Activated CD4-positive, alpha-beta memory T cell treated with anti-CD3 and anti-CD28 coated beads, Interleukin-2, amount 10 ng/mL, durations not matched to agents 7 days and 5 days (primary cell): ENCODE data around the gene ZNF14. TPM values are rescaled to one million over a fixed set of nuclear protein-coding genes. Genes with fewer than 3 reads are reported as not detected.
"Not testable (repeated sequence)": the region's sequence is repeated elsewhere in the genome, so short reads cannot be mapped to it uniquely, and the experiment has no call there.

Source experiments
- CTCF ChIA-PET: fragments of 350-600 bp; sonication (Branson Sonifier 250); formaldehyde crosslinking; loops from one replicate; lab custom pipeline; 2021; ENCODE audit warnings: antibody characterized with exemption, inconsistent platforms; lab: Charles Lee
- POLR2A ChIA-PET: fragments of 350-600 bp; sonication (Branson Sonifier 250); formaldehyde crosslinking; loops from one replicate; lab custom pipeline; 2021; ENCODE audit warnings: antibody characterized with exemption; lab: Charles Lee
- DNase-seq: peaks from one replicate; pipeline ENCODE4 v3.0.0-alpha.2; 2020
- H3K27ac Mint-ChIP-seq: one replicate; pipeline ENCODE4 v1.8.0; 2021; ENCODE audit warnings: mild to moderate bottlenecking, mixed read lengths
- H3K27me3 Mint-ChIP-seq: one replicate; pipeline ENCODE4 v1.8.0; 2021; ENCODE audit warnings: mixed read lengths
- H3K36me3 Mint-ChIP-seq: one replicate; pipeline ENCODE4 v1.8.0; 2021; ENCODE audit warnings: low read depth, mixed read lengths
- H3K4me1 Mint-ChIP-seq: one replicate; pipeline ENCODE4 v1.8.0; 2021; ENCODE audit warnings: mixed read lengths
- H3K4me3 Mint-ChIP-seq: one replicate; pipeline ENCODE4 v1.8.0; 2021; ENCODE audit warnings: mild to moderate bottlenecking, mixed read lengths
- H3K9me3 Mint-ChIP-seq: one replicate; pipeline ENCODE4 v1.8.0; 2021; ENCODE audit warnings: mixed read lengths
- total RNA-seq, 2 experiments: library from RNA; stranded (reverse); gene quantifications; one replicate each; pipeline ENCODE4 v1.2.3, GENCODE V29; 2021

Gene ZNF14
- total RNA-seq, 2 experiments from 2014 or later = 8.0 to 8.4 TPM

DNA sequence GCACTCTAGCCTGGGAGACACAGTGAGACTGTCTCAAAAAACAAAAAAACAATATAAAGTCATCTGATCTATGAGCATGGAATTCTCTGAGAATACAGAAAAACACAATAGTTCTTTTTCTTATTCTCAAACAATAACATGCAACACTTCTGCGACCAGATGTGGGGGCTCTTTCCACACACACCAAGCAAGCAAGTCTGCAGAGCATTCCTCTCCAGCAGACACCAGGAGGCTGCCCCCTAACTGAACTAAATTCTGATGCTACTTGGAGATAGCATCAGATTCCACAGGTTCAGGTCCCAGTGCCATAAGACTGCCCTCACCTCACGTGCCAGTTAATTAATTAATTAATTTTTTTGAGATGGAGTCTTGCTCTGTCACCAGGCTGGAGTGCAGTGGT, 36.5 kb downstream of the ZNF14 start:
- DNase-seq = no peak
- Mint-ChIP-seq H3K27ac (no peak overlapping the region), H3K36me3 (peaks cover 32% of the 10 kb centered on the region), H3K4me3 (no peak overlapping the region), H3K9me3 (peaks cover 28% of the 10 kb centered on the region), H3K4me1 (no peaks in the 10 kb centered on the region), H3K27me3 (no peaks in the 10 kb centered on the region)
- ChIA-PET CTCF (no interaction called here), POLR2A (no interaction called here)

DNA sequence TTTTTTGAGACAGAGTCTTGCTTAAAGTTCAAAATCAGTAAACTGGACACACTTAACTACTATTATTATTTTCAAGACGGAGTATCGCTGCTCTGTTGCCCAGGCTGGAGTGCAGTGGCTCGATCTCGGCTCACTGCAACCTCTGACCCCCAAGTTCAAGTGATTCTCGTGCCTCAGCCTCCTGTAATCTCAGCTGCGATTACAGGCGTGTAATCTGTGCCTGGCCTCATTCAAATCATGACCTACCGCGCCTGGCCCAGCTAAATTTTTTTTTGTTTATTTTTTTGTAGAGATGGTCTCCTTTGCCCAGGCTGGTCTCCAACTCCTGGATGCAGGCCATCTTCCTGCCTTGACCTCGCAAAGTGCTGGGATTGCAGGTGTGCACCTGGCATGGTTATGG, 41.2 kb downstream of the ZNF14 start:
- Mint-ChIP-seq H3K4me3 (no peak overlapping the region), H3K36me3 (peaks cover 33% of the 10 kb centered on the region), H3K9me3 (peaks cover 21% of the 10 kb centered on the region), H3K27me3 (no peaks in the 10 kb centered on the region), H3K4me1 (no peaks in the 10 kb centered on the region), H3K27ac (no peak overlapping the region)
- ChIA-PET CTCF (no interaction called here), POLR2A (interaction anchor here (1.2 to 1.3 kb wide), 2 partner anchors 23 to 207 kb away, joined by 3 to 4 read pairs; no protein-coding TSS in a partner anchor)
- no peak for DNase-seq

DNA sequence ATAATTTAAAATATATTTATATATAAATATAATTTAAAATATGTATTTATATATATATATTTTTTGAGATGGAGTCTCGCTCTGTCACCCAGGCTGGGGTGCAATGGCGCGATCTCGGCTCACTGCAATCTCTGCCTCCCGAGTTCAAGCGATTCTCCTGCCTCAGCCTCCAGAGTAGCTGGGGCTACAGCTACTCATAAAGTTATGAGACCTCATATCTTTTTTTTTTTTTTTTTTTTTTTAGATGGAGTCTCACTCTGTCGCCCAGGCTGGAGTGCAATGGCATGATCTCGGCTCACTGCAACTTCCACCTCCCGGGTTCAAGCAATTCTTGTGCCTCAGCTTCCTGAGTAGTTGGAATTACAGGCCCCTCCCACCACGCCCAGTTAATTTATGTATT, 43.9 kb downstream of the ZNF14 start:
- H3K27me3 Mint-ChIP-seq, H3K27ac Mint-ChIP-seq, H3K4me1 Mint-ChIP-seq, POLR2A ChIA-PET, DNase-seq, H3K4me3 Mint-ChIP-seq: not testable (repeated sequence)
- CTCF ChIA-PET = interaction anchor here (0.8 kb wide), 1 partner anchor 25 kb away, joined by 3 read pairs; no protein-coding TSS in a partner anchor
- H3K9me3 Mint-ChIP-seq = peaks cover 22% of the 10 kb centered on the region
- peaks cover 46% of the 10 kb centered on the region for H3K36me3 Mint-ChIP-seq

DNA sequence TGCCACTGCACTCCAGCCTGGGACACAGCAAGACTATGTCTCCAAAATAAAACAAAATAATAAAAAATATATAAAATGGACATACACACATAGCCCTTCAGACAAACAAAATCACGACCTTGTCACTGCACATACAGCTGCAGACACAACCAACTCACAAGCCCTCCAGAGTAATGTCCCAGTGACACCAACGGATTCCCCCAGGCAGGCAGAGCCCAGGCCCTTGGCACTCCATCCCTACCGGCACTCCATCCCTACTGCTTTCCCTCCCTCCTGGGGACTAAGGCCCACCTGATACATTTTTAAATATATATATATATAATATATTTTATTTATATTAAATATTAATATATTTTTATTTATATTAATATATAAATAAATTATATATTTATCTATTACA, 45.8 kb downstream of the ZNF14 start:
- H3K36me3 Mint-ChIP-seq = peaks cover 56% of the 10 kb centered on the region
- no peak overlapping the region for H3K4me3 Mint-ChIP-seq
- DNase-seq = no peak
- no peaks in the 10 kb centered on the region for H3K4me1 Mint-ChIP-seq
- ChIA-PET POLR2A (interaction anchor here (0.7 to 3.4 kb wide), 5 partner anchors 18 to 163 kb away, joined by 3 to 27 read pairs (median 3); partner anchors contain the start of genes ATP13A1, ZNF101 and ZNF506), CTCF (no interaction called here)
- no peak overlapping the region for H3K27ac Mint-ChIP-seq
- peaks cover 33% of the 10 kb centered on the region for H3K9me3 Mint-ChIP-seq
- no peaks in the 10 kb centered on the region for H3K27me3 Mint-ChIP-seq

DNA sequence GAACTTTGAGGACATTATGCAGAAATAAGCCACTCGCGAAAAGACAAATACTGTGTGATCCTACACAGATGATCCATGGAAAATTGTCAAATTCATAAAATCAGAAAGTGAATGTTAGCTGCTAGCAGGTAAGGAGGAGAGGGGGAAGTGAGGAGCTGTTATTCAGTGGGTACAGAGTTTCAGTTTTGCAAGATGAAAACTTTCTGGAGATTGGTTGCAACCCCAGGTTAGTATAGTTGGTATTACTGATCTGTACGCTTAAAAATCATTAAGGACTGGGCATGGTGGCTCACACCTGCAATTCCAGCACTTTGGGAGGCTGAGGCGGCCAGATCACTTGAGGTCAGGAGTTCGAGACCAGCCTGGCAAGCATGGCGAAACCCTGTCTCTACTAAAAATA, 46.3 kb downstream of the ZNF14 start:
- POLR2A ChIA-PET = interaction anchor here (0.7 to 3.4 kb wide), 5 partner anchors 18 to 164 kb away, joined by 3 to 27 read pairs (median 3); partner anchors contain the start of genes ATP13A1, ZNF101 and ZNF506
- no peaks in the 10 kb centered on the region for H3K27me3 Mint-ChIP-seq
- peaks cover 59% of the 10 kb centered on the region for H3K36me3 Mint-ChIP-seq
- CTCF ChIA-PET = interaction anchor here (0.7 kb wide), 1 partner anchor 135 kb away, joined by 3 read pairs; the partner anchor contains the start of gene ZNF506
- no peaks in the 10 kb centered on the region for H3K4me1 Mint-ChIP-seq
- no peak for DNase-seq
- H3K4me3 Mint-ChIP-seq = no peak overlapping the region
- peaks cover 33% of the 10 kb centered on the region for H3K9me3 Mint-ChIP-seq
- H3K27ac Mint-ChIP-seq = no peak overlapping the region

DNA sequence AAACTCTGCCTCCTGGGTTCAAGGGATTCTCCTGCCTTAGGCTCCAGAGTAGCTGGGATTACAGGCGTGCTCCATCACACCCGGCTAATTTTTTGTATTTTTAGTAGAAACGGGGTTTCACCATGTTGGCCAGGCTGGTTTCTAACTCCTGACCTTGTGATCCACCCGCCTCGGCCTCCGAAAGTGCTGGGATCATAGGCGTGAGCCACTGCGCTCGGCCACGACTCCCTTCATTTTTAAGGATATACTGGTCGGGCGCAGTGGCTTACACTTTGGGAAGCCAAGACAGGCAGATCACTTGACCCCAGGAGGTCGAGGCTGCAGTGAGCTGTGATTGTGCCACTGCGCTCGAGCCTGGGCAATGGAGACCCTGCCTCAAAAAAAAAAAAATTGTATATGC, 46.8 kb downstream of the ZNF14 start:
- Mint-ChIP-seq H3K36me3 (peaks cover 64% of the 10 kb centered on the region), H3K9me3 (peaks cover 37% of the 10 kb centered on the region)
- H3K27me3 Mint-ChIP-seq, H3K4me1 Mint-ChIP-seq, H3K4me3 Mint-ChIP-seq, H3K27ac Mint-ChIP-seq, DNase-seq: not testable (repeated sequence)
- ChIA-PET CTCF (interaction anchor here (0.7 kb wide), 1 partner anchor 135 kb away, joined by 3 read pairs; the partner anchor contains the start of gene ZNF506), POLR2A (interaction anchor here (0.7 to 3.4 kb wide), 5 partner anchors 17 to 164 kb away, joined by 3 to 27 read pairs (median 3); partner anchors contain the start of genes ATP13A1, ZNF101 and ZNF506)

DNA sequence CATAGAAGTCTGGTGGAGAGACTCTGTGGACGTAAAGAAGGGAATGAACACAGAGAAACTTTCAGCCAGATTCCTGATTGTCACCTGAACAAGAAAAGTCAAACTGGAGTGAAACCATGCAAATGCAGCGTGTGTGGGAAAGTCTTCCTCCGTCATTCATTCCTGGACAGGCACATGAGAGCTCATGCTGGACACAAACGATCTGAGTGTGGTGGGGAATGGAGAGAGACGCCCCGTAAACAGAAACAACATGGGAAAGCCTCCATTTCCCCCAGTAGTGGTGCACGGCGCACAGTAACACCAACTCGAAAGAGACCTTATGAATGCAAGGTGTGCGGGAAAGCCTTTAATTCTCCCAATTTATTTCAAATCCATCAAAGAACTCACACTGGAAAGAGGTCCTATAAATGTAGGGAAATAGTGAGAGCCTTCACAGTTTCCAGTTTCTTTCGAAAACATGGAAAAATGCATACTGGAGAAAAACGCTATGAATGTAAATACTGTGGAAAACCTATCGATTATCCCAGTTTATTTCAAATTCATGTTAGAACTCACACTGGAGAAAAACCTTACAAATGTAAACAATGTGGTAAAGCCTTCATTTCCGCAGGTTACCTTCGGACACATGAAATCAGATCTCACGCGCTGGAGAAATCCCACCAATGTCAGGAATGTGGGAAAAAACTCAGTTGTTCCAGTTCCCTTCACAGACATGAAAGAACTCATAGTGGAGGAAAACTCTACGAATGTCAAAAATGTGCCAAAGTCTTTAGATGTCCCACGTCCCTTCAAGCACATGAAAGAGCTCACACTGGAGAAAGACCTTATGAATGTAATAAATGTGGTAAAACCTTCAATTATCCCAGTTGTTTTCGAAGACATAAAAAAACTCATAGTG, 53.5 kb downstream of the ZNF14 start:
- DNase-seq = no peak
- CTCF ChIA-PET = no interaction called here
- POLR2A ChIA-PET = interaction anchor here (4.3 kb wide), 1 partner anchor 10 kb away, joined by 17 read pairs; the partner anchor contains the start of gene ZNF101
- no peak overlapping the region for H3K4me3 Mint-ChIP-seq
- H3K27me3 Mint-ChIP-seq = no peaks in the 10 kb centered on the region
- peaks cover 9% of the 10 kb centered on the region for H3K4me1 Mint-ChIP-seq
- peaks cover 68% of the 10 kb centered on the region for H3K9me3 Mint-ChIP-seq
- H3K36me3 Mint-ChIP-seq = peaks cover 96% of the 10 kb centered on the region
- no peak overlapping the region for H3K27ac Mint-ChIP-seq

DNA sequence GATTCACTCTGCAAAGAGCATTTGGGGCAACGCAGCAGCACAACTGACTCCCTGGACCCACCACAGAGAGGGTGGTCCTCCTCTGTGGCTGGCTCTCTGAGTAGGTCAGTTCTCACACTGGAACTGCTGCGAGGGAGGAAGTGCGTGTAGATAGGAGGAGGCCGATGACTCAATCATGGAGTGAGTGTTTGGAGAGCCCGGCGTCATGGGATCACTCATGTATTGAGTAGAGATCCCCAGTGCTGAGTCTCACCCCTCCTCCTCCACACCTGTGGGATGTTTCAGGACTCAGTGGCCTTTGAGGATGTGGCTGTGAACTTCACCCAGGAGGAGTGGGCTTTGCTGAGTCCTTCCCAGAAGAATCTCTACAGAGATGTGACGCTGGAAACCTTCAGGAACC, 55.3 kb downstream of the ZNF14 start:
- H3K27me3 Mint-ChIP-seq = no peaks in the 10 kb centered on the region
- peaks cover 57% of the 10 kb centered on the region for H3K9me3 Mint-ChIP-seq
- H3K4me1 Mint-ChIP-seq = peaks cover 14% of the 10 kb centered on the region
- POLR2A ChIA-PET = interaction anchor here (1.0 kb wide), 1 partner anchor 14 kb away, joined by 3 read pairs; the partner anchor contains the start of gene ATP13A1
- no peak overlapping the region for H3K27ac Mint-ChIP-seq
- no peak overlapping the region for H3K4me3 Mint-ChIP-seq
- peaks cover 97% of the 10 kb centered on the region for H3K36me3 Mint-ChIP-seq
- no peak for DNase-seq
- CTCF ChIA-PET = no interaction called here

DNA sequence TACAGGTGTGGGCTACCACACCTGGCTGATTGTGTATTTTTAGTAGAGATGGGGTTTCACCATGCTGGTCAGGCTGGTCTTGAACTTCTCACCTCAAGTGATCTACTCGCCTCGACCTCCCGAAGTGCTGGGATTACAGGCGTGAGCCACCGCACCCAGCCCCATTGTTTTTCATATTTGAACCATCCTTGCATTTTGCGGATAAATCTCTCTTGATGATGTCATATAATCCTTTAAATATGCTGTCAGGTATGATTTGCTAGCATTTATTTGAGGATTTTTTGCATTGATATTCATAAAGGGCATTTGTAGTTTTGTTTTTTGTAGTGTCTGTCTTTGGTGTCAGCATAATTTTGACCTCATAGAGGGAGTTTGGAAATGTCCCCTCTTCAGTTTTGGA, 58.6 kb downstream of the ZNF14 start:
- ChIA-PET CTCF (no interaction called here), POLR2A (interaction anchor here (0.9 kb wide), 1 partner anchor 10 kb away, joined by 3 read pairs; no protein-coding TSS in a partner anchor)
- Mint-ChIP-seq H3K9me3 (peaks cover 48% of the 10 kb centered on the region), H3K27ac (no peak overlapping the region), H3K4me3 (no peak overlapping the region), H3K36me3 (peaks cover 97% of the 10 kb centered on the region), H3K4me1 (peaks cover 29% of the 10 kb centered on the region), H3K27me3 (no peaks in the 10 kb centered on the region)
- no peak for DNase-seq

DNA sequence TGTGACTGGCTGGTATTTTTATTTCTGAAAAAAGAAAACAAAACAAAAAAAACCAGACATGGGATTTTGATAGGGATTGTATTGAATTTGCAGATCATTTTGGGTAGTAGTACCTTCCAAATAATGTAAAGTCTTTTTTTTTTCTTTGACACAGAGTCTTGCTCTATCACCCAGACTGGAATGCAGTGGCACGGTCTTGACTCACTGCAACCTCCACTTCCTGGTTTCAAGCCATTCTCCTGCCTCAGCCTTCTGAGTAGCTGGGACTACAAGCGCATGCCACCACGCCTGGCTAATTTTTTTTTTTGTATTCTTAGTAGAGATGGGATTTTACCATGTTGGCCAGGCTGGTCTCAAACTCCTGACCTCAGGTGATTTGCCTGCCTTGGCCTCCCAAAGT, 60.1 kb downstream of the ZNF14 start:
- POLR2A ChIA-PET = interaction anchor here (0.7 to 1.4 kb wide), 2 partner anchors 10 to 194 kb away, joined by 3 to 6 read pairs; no protein-coding TSS in a partner anchor
- peaks cover 37% of the 10 kb centered on the region for H3K9me3 Mint-ChIP-seq
- no peak overlapping the region for H3K27ac Mint-ChIP-seq
- H3K4me1 Mint-ChIP-seq = peaks cover 35% of the 10 kb centered on the region
- H3K36me3 Mint-ChIP-seq = peaks cover 91% of the 10 kb centered on the region
- no peak for DNase-seq
- H3K27me3 Mint-ChIP-seq = no peaks in the 10 kb centered on the region
- CTCF ChIA-PET = no interaction called here
- H3K4me3 Mint-ChIP-seq = no peak overlapping the region

DNA sequence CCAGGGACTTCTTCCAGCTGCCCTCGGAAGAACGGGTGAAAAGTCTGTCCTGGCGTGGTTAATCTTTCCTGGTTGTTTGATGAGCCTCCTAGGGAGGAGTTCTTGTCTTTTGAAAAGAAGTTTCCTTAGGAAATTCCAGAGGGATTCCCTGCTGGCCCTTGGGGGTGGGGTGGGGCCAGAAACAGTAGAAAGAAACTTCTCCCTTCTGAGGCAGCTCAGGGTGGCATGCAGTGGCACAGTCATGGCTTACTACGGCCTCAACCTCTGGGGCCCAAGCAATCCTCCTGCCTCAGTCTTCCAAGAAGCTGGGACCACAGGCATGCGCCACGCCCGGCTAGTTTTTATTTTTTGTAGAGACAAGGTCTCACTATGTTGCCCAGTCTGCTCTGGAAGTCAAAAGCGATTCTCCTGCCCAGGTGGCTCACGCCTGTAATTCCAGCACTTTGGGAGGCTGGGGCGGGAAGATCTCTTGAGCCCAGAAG, 62.8 kb downstream of the ZNF14 start:
- CTCF ChIA-PET = no interaction called here

DNA sequence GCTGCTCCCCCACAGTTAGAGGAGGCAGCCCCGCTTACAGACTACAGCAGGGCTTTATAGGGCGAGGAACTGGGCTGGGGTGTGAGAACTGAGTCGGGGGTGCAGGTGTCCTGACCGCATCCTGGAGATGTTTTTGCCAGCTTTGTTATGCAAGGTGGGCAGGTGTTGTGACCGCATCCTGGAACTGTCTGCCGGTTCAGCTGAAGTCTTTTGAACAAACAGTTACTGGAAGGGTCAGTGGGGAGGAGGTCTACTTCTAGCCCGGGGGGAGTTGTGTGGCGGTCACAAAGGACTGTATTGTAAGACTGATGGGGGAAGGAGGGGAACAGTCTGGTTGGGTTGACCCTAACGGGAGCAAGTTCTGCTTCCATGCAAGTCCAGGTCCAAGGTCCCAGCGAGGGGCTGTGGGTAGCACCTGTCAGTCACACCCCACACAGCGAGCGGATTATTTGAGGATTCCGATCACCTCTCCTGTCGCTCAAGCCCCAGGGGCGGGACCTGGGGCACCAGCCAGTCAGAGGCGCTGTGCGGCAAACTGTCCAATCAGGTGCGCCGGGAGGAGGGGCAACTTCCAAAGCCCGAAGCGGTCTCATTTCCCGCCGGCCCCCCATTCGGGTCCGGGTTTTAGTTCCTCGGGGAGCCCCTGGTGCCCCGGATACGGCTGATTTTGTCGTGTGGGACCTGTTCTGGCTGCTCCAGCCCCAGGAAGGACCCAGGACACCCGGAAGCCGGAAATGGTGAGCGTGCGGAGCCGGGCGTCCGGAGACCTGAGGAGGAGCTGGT, 64.5 kb downstream of the ZNF14 start, which contains the start of gene ZNF101:
ZNF101 (plus strand) TSS at position 610 of the 783 bp plus-strand sequence; CDS start at position 735, 125 bp downstream.
- Mint-ChIP-seq H3K36me3 (peaks cover 64% of the 10 kb centered on the region), H3K4me3 (peak within 1 kb of the TSS; percentile 87), H3K4me1 (peaks cover 33% of the 10 kb centered on the region), H3K9me3 (peaks cover 10% of the 10 kb centered on the region), H3K27me3 (no peaks in the 10 kb centered on the region), H3K27ac (peak within 1 kb of the TSS; percentile 99)
- peak; percentile 97 for DNase-seq
- CTCF ChIA-PET = interaction anchor here (1.4 kb wide), 1 partner anchor 136 kb away, joined by 4 read pairs; no protein-coding TSS in a partner anchor
- POLR2A ChIA-PET = interaction anchor here (0.6 to 4.1 kb wide), 42 partner anchors 11 to 1838 kb away, joined by 3 to 66 read pairs (median 4); partner anchors contain the start of genes GATAD2A, GMIP, NDUFA13 and PBX4

More for the DNA sequence above, 62.8 kb downstream of the ZNF14 start:
- POLR2A ChIA-PET = interaction anchor here (0.9 to 4.1 kb wide), 15 partner anchors 10 to 895 kb away, joined by 3 to 66 read pairs (median 15); partner anchors contain the start of genes NDUFA13, TSSK6, ZNF14 and ZNF253
- H3K27ac Mint-ChIP-seq = peak overlapping the region; percentile 99
- H3K4me3 Mint-ChIP-seq = peak overlapping the region; percentile 87
- DNase-seq = no peak
- peaks cover 38% of the 10 kb centered on the region for H3K4me1 Mint-ChIP-seq
- peaks cover 76% of the 10 kb centered on the region for H3K36me3 Mint-ChIP-seq
- peaks cover 14% of the 10 kb centered on the region for H3K9me3 Mint-ChIP-seq
- H3K27me3 Mint-ChIP-seq = no peaks in the 10 kb centered on the region
